A549 (cell line): ENCODE measurements around the gene GLTPD2. TPM values are rescaled to one million over a fixed set of nuclear protein-coding genes. Genes with fewer than 3 reads are reported as not detected.
A peak's percentile ranks its signal among the peaks of the same experiment; 100 is the strongest.

ENCODE experiments used
- ATAC-seq, 2 experiments: fragments of 200-7000 bp in 1 of 2; fragments of >200 bp in 1 of 2; cut with Nextera tagmentation in 1 of 2; cut with Tn5 transposase in 1 of 2; 3 replicates each; pipeline versions ENCODE4 v1.8.0 to v1.9.1; 2018 to 2020; ENCODE audit warnings: mild to moderate bottlenecking in 1 of 2, moderate library complexity in 1 of 2
- CTCF ChIA-PET: fragments of 300-600 bp; sonication (Branson Sonifier 250); formaldehyde crosslinking; extraction: SDS; loops from one replicate; lab custom pipeline; 2021; ENCODE audit warnings: antibody characterized with exemption, inconsistent platforms; lab: Yijun Ruan, JAX
- POLR2A ChIA-PET: fragments of 350-600 bp; formaldehyde crosslinking; extraction: SDS; loops from one replicate; lab custom pipeline; 2021; ENCODE audit warnings: antibody characterized with exemption, inconsistent platforms; lab: Yijun Ruan, JAX
- DNase-seq, 2 experiments: peaks; one replicate each; pipeline versions ENCODE4 v3.0.0 to v3.0.0-alpha.2; 2011 to 2016; ENCODE audit warnings: low read depth in 1 of 2, low spot score in 1 of 2
- FAIRE-seq: peaks from 2 replicates; lab custom pipeline; 2011; peaks lifted over from hg19 to GRCh38; lab: Jason Lieb, UNC
- H3K27ac ChIP-seq, 2 experiments: fragments of >200 bp; sonication (Bioruptor Twin); formaldehyde crosslinking; 3 replicates each; pipeline ENCODE4 v1.5.1; 2016 to 2017
- H3K4me1 ChIP-seq: fragments of >200 bp; sonication (Bioruptor Twin); formaldehyde crosslinking; 3 replicates; pipeline ENCODE4 v1.6.1; 2016
- H3K4me2 ChIP-seq: fragments of >200 bp; sonication (Bioruptor Twin); formaldehyde crosslinking; 3 replicates; pipeline ENCODE4 v1.6.1; 2016
- H3K4me3 ChIP-seq: fragments of >200 bp; sonication (Bioruptor Twin); formaldehyde crosslinking; 3 replicates; pipeline ENCODE4 v1.5.1; 2016
- H3K9me3 ChIP-seq: fragments of >200 bp; sonication (Bioruptor Twin); formaldehyde crosslinking; 3 replicates; pipeline ENCODE4 v1.6.1; 2016
- CHD2 ChIP-seq: fragments of 150-350 bp; IDR thresholded peaks from 2 replicates; pipeline ENCODE4 v1.6.1; 2014; ENCODE audit warnings: low read length; ENCODE audit not compliant: partially characterized antibody
- EHF ChIP-seq: fragments of 250-450 bp; sonication (Bioruptor Pico); IDR thresholded peaks from 2 replicates; pipeline ENCODE4 v1.5.0; 2020; ENCODE audit warnings: mild to moderate bottlenecking
- EP300 ChIP-seq, 2 experiments: fragments of >200 bp; sonication (Bioruptor Twin); formaldehyde crosslinking; IDR thresholded peaks; 2 replicates in 1 of 2; 3 replicates in 1 of 2; pipeline ENCODE4 v1.6.1; 2016 to 2017
- ESRRA ChIP-seq: fragments of 150-350 bp; IDR thresholded peaks from 2 replicates; pipeline ENCODE4 v1.6.1; 2014; ENCODE audit warnings: mild to moderate bottlenecking, low read length, borderline replicate concordance
- HEYL ChIP-seq: fragments of 250-450 bp; sonication (Bioruptor Pico); IDR thresholded peaks from 2 replicates; pipeline ENCODE4 v1.8.0; 2021; ENCODE audit warnings: mild to moderate bottlenecking, moderate library complexity
- HOXB13 ChIP-seq: fragments of 250-450 bp; sonication (Bioruptor Pico); IDR thresholded peaks from 2 replicates; pipeline ENCODE4 v1.5.0; 2020; ENCODE audit warnings: low read depth, mild to moderate bottlenecking, moderate library complexity
- KDM1A ChIP-seq: fragments of 200-600 bp; sonication (generic); IDR thresholded peaks from 2 replicates; pipeline ENCODE4 v1.6.1; 2016; ENCODE audit warnings: low read depth, mild to moderate bottlenecking
- MYC ChIP-seq: IDR thresholded peaks from 2 replicates; pipeline ENCODE4 v1.6.1; 2012; ENCODE audit warnings: mild to moderate bottlenecking, inconsistent platforms, low read length, improper control_type of control experiment, borderline replicate concordance
- NFE2L2 ChIP-seq: fragments of 150-350 bp; conservative IDR thresholded peaks from 2 replicates; pipeline ENCODE4 v1.6.1; 2014; ENCODE audit warnings: low read length
- POLR2AphosphoS2 ChIP-seq: conservative IDR thresholded peaks from 2 replicates; pipeline ENCODE4 v1.6.1; 2012; ENCODE audit warnings: low read length, improper control_type of control experiment, inconsistent platforms
- RAD21 ChIP-seq, 2 experiments: fragments of >200 bp in 1 of 2; sonication (Bioruptor Twin) in 1 of 2; formaldehyde crosslinking in 1 of 2; IDR thresholded peaks in 1 of 2; conservative IDR thresholded peaks in 1 of 2; 2 replicates in 1 of 2; 3 replicates in 1 of 2; pipeline ENCODE4 v1.6.1; 2012 to 2018; ENCODE audit warnings: inconsistent platforms in 1 of 2
- RARB ChIP-seq: fragments of 250-450 bp; sonication (Bioruptor Pico); IDR thresholded peaks from 2 replicates; pipeline ENCODE4 v1.8.0; 2021; ENCODE audit warnings: mild to moderate bottlenecking, moderate library complexity
- RFX5 ChIP-seq: fragments of 450-650 bp; IDR thresholded peaks from 2 replicates; pipeline ENCODE4 v1.7.1; 2014; ENCODE audit warnings: antibody characterized with exemption, mild to moderate bottlenecking, moderate library complexity
- RNF2 ChIP-seq: fragments of 200-600 bp; sonication (generic); IDR thresholded peaks from 2 replicates; pipeline ENCODE4 v1.6.1; 2016; ENCODE audit warnings: low read depth, mild to moderate bottlenecking, antibody characterized with exemption, moderate library complexity, borderline replicate concordance
- TFCP2L1 ChIP-seq: fragments of 250-450 bp; sonication (Bioruptor Pico); IDR thresholded peaks from 2 replicates; pipeline ENCODE4 v1.5.0; 2021; ENCODE audit warnings: mild to moderate bottlenecking
- ZC3H11A ChIP-seq: fragments of 450-650 bp; IDR thresholded peaks from 2 replicates; pipeline ENCODE4 v1.6.1; 2014; ENCODE audit warnings: antibody characterized with exemption, mild to moderate bottlenecking
- ZFP36 ChIP-seq: fragments of 450-650 bp; IDR thresholded peaks from 2 replicates; pipeline ENCODE4 v1.6.1; 2014; ENCODE audit warnings: borderline replicate concordance; ENCODE audit not compliant: partially characterized antibody
- WGBS: methylation state at CpG from one replicate; pipeline ENCODE4 v1.1.6; 2017; ENCODE audit errors: missing lambda C conversion rate; 5-methylcytosine and 5-hydroxymethylcytosine counted together
- polyA plus RNA-seq, 4 experiments: library from polyadenylated mRNA; depleted of rRNA in 3 of 4; stranded (reverse); fragments of >200 nt; fragmentation: RNase III in 1 of 4; extraction: RNeasy Plus Mini Kit Qiagen cat#74134 plus additional on column Dnase treatment in 1 of 4; gene quantifications; 2 replicates in 3 of 4; 3 replicates in 1 of 4; pipeline ENCODE4 v1.2.3, GENCODE V29; 2011 to 2017
- TF ChIP-seq, protein P1 (sequence below): IDR thresholded peaks from 2 replicates; pipeline ENCODE4 v1.6.1; 2012
- TF ChIP-seq, protein P2 (sequence below): fragments of >200 bp; sonication (Bioruptor Twin); formaldehyde crosslinking; IDR thresholded peaks from 2 replicates; pipeline ENCODE4 v1.6.1; 2016
- TF ChIP-seq, protein P3 (sequence below): fragments of 450-650 bp; IDR thresholded peaks from 2 replicates; pipeline ENCODE4 v1.6.1; 2014; ENCODE audit warnings: antibody characterized with exemption
- TF ChIP-seq, protein P4 (sequence below): fragments of 200-600 bp; sonication (generic); IDR thresholded peaks from 2 replicates; pipeline ENCODE4 v1.6.1; 2016; ENCODE audit warnings: antibody characterized with exemption, mild to moderate bottlenecking, moderate library complexity
- TF ChIP-seq, protein P5 (sequence below): IDR thresholded peaks from 2 replicates; pipeline ENCODE4 v1.6.1; 2012; ENCODE audit warnings: low read depth, borderline replicate concordance
- TF ChIP-seq, protein P6 (sequence below): fragments of 250-450 bp; sonication (Bioruptor Pico); IDR thresholded peaks from 2 replicates; pipeline ENCODE4 v1.5.0; 2020; ENCODE audit warnings: low read depth, mild to moderate bottlenecking, moderate library complexity

Gene GLTPD2
- polyA plus RNA-seq, 2 of the 4 experiments (the other 2 are of a cell fraction): not detected

DNA sequence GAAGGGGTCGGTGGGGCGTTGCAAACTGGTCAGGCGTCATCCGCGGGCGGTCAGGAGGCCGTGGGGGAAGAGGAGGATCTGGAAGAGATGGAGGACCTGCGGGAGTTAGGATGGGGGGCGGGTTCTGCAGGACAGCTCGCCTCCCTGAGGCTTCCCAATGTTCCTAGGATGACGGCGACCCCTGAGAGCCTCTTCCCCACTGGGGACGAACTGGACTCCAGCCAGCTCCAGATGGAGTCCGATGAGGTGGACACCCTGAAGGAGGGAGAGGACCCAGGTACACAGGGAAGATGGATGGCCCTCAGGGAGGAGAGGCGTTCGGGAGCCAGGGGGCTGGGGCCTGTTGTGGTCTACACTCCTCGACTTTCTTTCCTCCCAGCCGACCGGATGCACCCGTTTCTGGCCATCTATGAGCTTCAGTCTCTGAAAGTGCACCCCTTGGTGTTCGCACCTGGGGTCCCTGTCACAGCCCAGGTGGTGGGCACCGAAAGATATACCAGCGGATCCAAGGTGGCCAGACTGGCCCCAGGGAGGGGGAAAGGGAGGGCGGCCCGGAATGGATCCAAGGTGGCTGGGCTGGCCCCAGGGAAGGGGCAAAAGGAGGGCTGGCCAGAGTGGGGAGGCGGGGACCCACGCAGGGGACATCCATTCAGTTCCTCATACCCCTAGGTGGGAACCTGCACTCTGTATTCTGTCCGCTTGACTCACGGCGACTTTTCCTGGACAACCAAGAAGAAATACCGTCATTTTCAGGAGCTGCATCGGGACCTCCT lies 19.0 kb downstream of the GLTPD2 start (continued):
- TF ChIP-seq, protein P1, sequence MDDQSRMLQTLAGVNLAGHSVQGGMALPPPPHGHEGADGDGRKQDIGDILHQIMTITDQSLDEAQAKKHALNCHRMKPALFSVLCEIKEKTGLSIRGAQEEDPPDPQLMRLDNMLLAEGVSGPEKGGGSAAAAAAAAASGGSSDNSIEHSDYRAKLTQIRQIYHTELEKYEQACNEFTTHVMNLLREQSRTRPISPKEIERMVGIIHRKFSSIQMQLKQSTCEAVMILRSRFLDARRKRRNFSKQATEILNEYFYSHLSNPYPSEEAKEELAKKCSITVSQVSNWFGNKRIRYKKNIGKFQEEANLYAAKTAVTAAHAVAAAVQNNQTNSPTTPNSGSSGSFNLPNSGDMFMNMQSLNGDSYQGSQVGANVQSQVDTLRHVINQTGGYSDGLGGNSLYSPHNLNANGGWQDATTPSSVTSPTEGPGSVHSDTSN: no peak
- TF ChIP-seq, protein P2, sequence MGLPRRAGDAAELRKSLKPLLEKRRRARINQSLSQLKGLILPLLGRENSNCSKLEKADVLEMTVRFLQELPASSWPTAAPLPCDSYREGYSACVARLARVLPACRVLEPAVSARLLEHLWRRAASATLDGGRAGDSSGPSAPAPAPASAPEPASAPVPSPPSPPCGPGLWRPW: no peak
- TF ChIP-seq ZC3H11A: no peak
- no peak for TF ChIP-seq RAD21 (conservative IDR thresholded peaks at IDR 0.05 in 1 of 2, IDR thresholded peaks at IDR 0.05 in 1 of 2)
- no peak for TF ChIP-seq ESRRA

DNA sequence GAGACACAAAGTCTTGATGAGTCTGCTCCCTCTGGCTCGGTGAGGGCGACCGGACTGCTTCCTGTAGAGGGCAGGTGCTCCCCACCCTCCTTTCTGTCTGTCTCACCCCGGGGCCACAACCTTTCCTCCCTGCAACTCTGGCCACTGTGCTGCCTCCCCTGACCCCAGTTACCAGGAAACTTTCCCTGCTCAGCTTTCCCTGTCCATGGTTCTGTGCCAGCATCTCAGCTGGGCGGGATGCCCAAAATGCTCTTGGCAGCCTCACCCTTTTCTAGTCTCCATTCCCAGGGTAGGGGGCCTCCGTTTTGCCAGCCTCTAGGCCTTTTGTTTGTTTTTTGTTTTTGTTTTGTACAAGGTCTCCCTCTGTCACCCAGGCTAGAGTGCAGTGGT lies 19.6 kb downstream of the GLTPD2 start:
- no peak for DNase-seq
- FAIRE-seq: no peak
- Histone ChIP-seq H3K4me3 (no peak overlapping the region), H3K27ac (no peak overlapping the region)
- ATAC-seq: no peak
- TF ChIP-seq, protein P3, sequence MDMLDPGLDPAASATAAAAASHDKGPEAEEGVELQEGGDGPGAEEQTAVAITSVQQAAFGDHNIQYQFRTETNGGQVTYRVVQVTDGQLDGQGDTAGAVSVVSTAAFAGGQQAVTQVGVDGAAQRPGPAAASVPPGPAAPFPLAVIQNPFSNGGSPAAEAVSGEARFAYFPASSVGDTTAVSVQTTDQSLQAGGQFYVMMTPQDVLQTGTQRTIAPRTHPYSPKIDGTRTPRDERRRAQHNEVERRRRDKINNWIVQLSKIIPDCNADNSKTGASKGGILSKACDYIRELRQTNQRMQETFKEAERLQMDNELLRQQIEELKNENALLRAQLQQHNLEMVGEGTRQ: no peak
- TF ChIP-seq ZFP36 (no peak), RAD21 (conservative IDR thresholded peaks at IDR 0.05 in 1 of 2, IDR thresholded peaks at IDR 0.05 in 1 of 2) (peak in 1 of 2 experiments; percentile 23; a peak in 1 of 5 replicates)
- TF ChIP-seq, protein P4, sequence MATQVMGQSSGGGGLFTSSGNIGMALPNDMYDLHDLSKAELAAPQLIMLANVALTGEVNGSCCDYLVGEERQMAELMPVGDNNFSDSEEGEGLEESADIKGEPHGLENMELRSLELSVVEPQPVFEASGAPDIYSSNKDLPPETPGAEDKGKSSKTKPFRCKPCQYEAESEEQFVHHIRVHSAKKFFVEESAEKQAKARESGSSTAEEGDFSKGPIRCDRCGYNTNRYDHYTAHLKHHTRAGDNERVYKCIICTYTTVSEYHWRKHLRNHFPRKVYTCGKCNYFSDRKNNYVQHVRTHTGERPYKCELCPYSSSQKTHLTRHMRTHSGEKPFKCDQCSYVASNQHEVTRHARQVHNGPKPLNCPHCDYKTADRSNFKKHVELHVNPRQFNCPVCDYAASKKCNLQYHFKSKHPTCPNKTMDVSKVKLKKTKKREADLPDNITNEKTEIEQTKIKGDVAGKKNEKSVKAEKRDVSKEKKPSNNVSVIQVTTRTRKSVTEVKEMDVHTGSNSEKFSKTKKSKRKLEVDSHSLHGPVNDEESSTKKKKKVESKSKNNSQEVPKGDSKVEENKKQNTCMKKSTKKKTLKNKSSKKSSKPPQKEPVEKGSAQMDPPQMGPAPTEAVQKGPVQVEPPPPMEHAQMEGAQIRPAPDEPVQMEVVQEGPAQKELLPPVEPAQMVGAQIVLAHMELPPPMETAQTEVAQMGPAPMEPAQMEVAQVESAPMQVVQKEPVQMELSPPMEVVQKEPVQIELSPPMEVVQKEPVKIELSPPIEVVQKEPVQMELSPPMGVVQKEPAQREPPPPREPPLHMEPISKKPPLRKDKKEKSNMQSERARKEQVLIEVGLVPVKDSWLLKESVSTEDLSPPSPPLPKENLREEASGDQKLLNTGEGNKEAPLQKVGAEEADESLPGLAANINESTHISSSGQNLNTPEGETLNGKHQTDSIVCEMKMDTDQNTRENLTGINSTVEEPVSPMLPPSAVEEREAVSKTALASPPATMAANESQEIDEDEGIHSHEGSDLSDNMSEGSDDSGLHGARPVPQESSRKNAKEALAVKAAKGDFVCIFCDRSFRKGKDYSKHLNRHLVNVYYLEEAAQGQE: 0 out of 2 replicates have a peak, but pooled peaks have one; percentile 15
- TF ChIP-seq, all 56 proteins: peak for 2
- WGBS: 67% methylated on average over 6 of the region's 6 CpGs
- Histone ChIP-seq H3K4me1 (peaks cover 14% of the 10 kb centered on the region), H3K9me3 (no peaks in the 10 kb centered on the region), H3K4me2 (peak overlapping the region; percentile 88; the same call in 2 of the 3 replicates)
- POLR2A ChIA-PET: interaction anchor here (1.3 to 3.9 kb wide), 2 partner anchors 12 to 18 kb away, joined by 4 to 31 read pairs; partner anchors contain the start of gene PSMB6
- CTCF ChIA-PET: interaction anchor here (0.7 to 5.2 kb wide), 10 partner anchors 8 to 99 kb away, joined by 3 to 36 read pairs (median 5); partner anchors contain the start of gene ARRB2

DNA sequence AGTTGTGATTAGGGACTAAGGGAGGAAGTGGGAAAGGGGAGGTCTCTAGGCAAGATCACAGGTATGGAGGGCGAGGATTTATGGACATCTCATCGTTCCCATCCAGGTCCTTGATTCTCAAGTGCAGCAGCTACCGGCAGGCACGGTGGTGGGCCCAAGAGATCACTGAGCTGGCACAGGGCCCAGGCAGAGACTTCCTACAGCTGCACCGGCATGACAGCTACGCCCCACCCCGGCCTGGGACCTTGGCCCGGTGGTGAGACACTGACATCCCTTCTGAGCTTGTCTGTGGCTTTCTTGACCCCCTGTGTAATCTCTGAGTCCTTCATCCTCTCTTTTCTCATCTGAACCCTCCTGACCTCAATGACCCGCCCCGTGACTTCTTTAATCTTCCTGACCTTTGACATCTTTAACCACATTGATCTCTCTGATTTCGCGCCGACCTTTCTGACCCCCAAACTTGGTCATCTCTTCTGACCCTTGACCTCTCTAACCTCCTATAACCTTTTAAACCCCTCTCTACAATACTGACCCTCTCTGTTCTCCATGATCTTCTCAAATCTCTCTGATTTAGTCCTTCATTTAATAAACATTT lies 22.0 kb downstream of the GLTPD2 start:
- 95% methylated on average over 13 of the region's 13 CpGs for WGBS
- no peak for ATAC-seq
- ChIA-PET POLR2A (no interaction called here), CTCF (interaction anchor here (0.8 to 5.2 kb wide), 5 partner anchors 15 to 98 kb away, joined by 3 to 36 read pairs (median 4); no protein-coding TSS in a partner anchor)
- no peak for DNase-seq
- Histone ChIP-seq H3K4me2 (no peak overlapping the region), H3K4me1 (peaks cover 14% of the 10 kb centered on the region), H3K27ac (no peak overlapping the region), H3K9me3 (no peaks in the 10 kb centered on the region), H3K4me3 (no peak overlapping the region)
- no peak for FAIRE-seq
- no peak for TF ChIP-seq HEYL (CRISPR knock-in tag)
- no peak for TF ChIP-seq RARB (CRISPR knock-in tag)
- TF ChIP-seq RNF2: no peak
- TF ChIP-seq HOXB13 (CRISPR knock-in tag): no peak
- TF ChIP-seq EP300 (IDR thresholded peaks at IDR 0.05): no peak
- TF ChIP-seq POLR2AphosphoS2: no peak
- TF ChIP-seq, protein P1: no peak
- no peak for TF ChIP-seq ESRRA
- TF ChIP-seq EHF: no peak
- TF ChIP-seq, protein P5, sequence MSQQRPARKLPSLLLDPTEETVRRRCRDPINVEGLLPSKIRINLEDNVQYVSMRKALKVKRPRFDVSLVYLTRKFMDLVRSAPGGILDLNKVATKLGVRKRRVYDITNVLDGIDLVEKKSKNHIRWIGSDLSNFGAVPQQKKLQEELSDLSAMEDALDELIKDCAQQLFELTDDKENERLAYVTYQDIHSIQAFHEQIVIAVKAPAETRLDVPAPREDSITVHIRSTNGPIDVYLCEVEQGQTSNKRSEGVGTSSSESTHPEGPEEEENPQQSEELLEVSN: no peak
- no peak for TF ChIP-seq RFX5
- no peak for TF ChIP-seq CHD2
- no peak for TF ChIP-seq MYC
- TF ChIP-seq TFCP2L1 (CRISPR knock-in tag): no peak
- TF ChIP-seq KDM1A: no peak
- no peak for TF ChIP-seq NFE2L2
- TF ChIP-seq, protein P6, sequence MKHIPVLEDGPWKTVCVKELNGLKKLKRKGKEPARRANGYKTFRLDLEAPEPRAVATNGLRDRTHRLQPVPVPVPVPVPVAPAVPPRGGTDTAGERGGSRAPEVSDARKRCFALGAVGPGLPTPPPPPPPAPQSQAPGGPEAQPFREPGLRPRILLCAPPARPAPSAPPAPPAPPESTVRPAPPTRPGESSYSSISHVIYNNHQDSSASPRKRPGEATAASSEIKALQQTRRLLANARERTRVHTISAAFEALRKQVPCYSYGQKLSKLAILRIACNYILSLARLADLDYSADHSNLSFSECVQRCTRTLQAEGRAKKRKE (CRISPR knock-in tag): no peak
